HEK293 (cell line): ENCODE data around the gene IFT52.

ENCODE experiments used
- CTCF ChIA-PET: fragments of 350-600 bp; formaldehyde crosslinking; extraction: SDS; loops from one replicate; lab custom pipeline; 2021; ENCODE audit warnings: antibody characterized with exemption; lab: Yijun Ruan, JAX
- POLR2A ChIA-PET: fragments of 300-600 bp; formaldehyde crosslinking; extraction: SDS; loops from one replicate; lab custom pipeline; 2020; ENCODE audit warnings: antibody characterized with exemption, inconsistent platforms; lab: Yijun Ruan, JAX
- H3K27ac ChIP-seq: fragments of 200-500 bp; sonication (Bioruptor generic); 2 replicates; pipeline ENCODE4 v1.5.1; 2014; ENCODE audit warnings: low read depth, low read length, control low read depth, inconsistent platforms; ENCODE audit errors: extremely low read depth
- H3K36me3 ChIP-seq, 2 experiments: fragments of 200-500 bp in 1 of 2; sonication (Bioruptor generic) in 1 of 2; 1 replicate in 1 of 2; 2 replicates in 1 of 2; pipeline ENCODE4 v1.5.1; 2014 to 2017; ENCODE audit warnings: inconsistent platforms in 2 of 2, low read length in 2 of 2; ENCODE audit not compliant: control insufficient read depth in 2 of 2, insufficient read depth in 1 of 2
- H3K4me1 ChIP-seq: fragments of 200-500 bp; sonication (Bioruptor generic); 2 replicates; pipeline ENCODE4 v1.5.1; 2014; ENCODE audit warnings: mild to moderate bottlenecking, low read length, inconsistent platforms; ENCODE audit not compliant: control insufficient read depth, insufficient read depth
- H3K4me3 ChIP-seq: 2 replicates; pipeline ENCODE4 v1.5.1; 2011; ENCODE audit warnings: low read depth, mild to moderate bottlenecking, control low read depth, low read length, moderate library complexity
- H3K9me3 ChIP-seq: fragments of 200-500 bp; sonication (Bioruptor generic); 2 replicates; pipeline ENCODE4 v1.5.1; 2014; ENCODE audit warnings: low read depth, low read length, inconsistent platforms; ENCODE audit not compliant: control insufficient read depth, insufficient read depth
- GLI4 ChIP-seq: fragments of 450-650 bp; formaldehyde crosslinking; IDR thresholded peaks from 2 replicates; pipeline ENCODE4 v1.5.1; 2016; ENCODE audit warnings: missing biosample characterization, missing genetic modification characterization
- INSM2 ChIP-seq: fragments of 450-650 bp; formaldehyde crosslinking; IDR thresholded peaks from 2 replicates; pipeline ENCODE4 v1.5.1; 2016; ENCODE audit warnings: missing biosample characterization, missing genetic modification characterization
- KLF1 ChIP-seq: fragments of 450-650 bp; formaldehyde crosslinking; IDR thresholded peaks from 2 replicates; pipeline ENCODE4 v1.5.1; 2016; ENCODE audit warnings: missing biosample characterization, missing genetic modification characterization
- KLF10 ChIP-seq: fragments of 450-650 bp; IDR thresholded peaks from 2 replicates; pipeline ENCODE4 v1.5.1; 2018; ENCODE audit warnings: missing biosample characterization, mild to moderate bottlenecking, missing genetic modification characterization
- KLF8 ChIP-seq: fragments of 450-650 bp; formaldehyde crosslinking; IDR thresholded peaks from 2 replicates; pipeline ENCODE4 v1.5.1; 2016; ENCODE audit warnings: missing biosample characterization, missing genetic modification characterization
- OVOL3 ChIP-seq: fragments of 450-650 bp; formaldehyde crosslinking; IDR thresholded peaks from 2 replicates; pipeline ENCODE4 v1.5.1; 2016; ENCODE audit warnings: missing biosample characterization, missing genetic modification characterization
- PRDM2 ChIP-seq: fragments of 450-650 bp; formaldehyde crosslinking; IDR thresholded peaks from 2 replicates; pipeline ENCODE4 v1.5.1; 2016; ENCODE audit warnings: missing biosample characterization, missing genetic modification characterization, borderline replicate concordance
- SETDB1 ChIP-seq: IDR thresholded peaks from one replicate; pipeline ENCODE4 v1.6.1; 2017; ENCODE audit warnings: mild to moderate bottlenecking, low read length, moderate library complexity, mixed read lengths; ENCODE audit not compliant: insufficient read length
- ZBTB8A ChIP-seq: fragments of 450-650 bp; formaldehyde crosslinking; IDR thresholded peaks from 2 replicates; pipeline ENCODE4 v1.5.1; 2016; ENCODE audit warnings: missing biosample characterization, missing genetic modification characterization
- ZEB2 ChIP-seq: fragments of 450-650 bp; formaldehyde crosslinking; IDR thresholded peaks from 2 replicates; pipeline ENCODE4 v1.5.1; 2016; ENCODE audit warnings: missing biosample characterization, missing genetic modification characterization
- ZFHX2 ChIP-seq: fragments of 450-650 bp; formaldehyde crosslinking; conservative IDR thresholded peaks from 2 replicates; pipeline ENCODE4 v1.5.1; 2016; ENCODE audit warnings: missing biosample characterization, missing genetic modification characterization
- ZNF157 ChIP-seq: fragments of 450-650 bp; formaldehyde crosslinking; IDR thresholded peaks from 2 replicates; pipeline ENCODE4 v1.5.1; 2016; ENCODE audit warnings: missing biosample characterization, missing genetic modification characterization
- ZNF24 ChIP-seq: fragments of 450-650 bp; formaldehyde crosslinking; IDR thresholded peaks from 2 replicates; pipeline ENCODE4 v1.5.1; 2016; ENCODE audit warnings: missing biosample characterization, missing genetic modification characterization
- ZNF248 ChIP-seq: fragments of 450-650 bp; formaldehyde crosslinking; IDR thresholded peaks from 2 replicates; pipeline ENCODE4 v1.5.1; 2017; ENCODE audit warnings: missing biosample characterization, missing genetic modification characterization
- ZNF324 ChIP-seq: fragments of 450-650 bp; formaldehyde crosslinking; IDR thresholded peaks from 2 replicates; pipeline ENCODE4 v1.5.1; 2016; ENCODE audit warnings: missing biosample characterization, missing genetic modification characterization
- ZNF341 ChIP-seq: fragments of 450-650 bp; formaldehyde crosslinking; IDR thresholded peaks from 2 replicates; pipeline ENCODE4; 2016; ENCODE audit warnings: low read depth, missing biosample characterization, missing genetic modification characterization
- ZNF362 ChIP-seq: fragments of 450-650 bp; formaldehyde crosslinking; IDR thresholded peaks from 2 replicates; pipeline ENCODE4 v1.5.1; 2016; ENCODE audit warnings: missing biosample characterization, missing genetic modification characterization
- ZNF404 ChIP-seq: fragments of 450-650 bp; formaldehyde crosslinking; IDR thresholded peaks from 2 replicates; pipeline ENCODE4 v1.5.1; 2017; ENCODE audit warnings: missing biosample characterization, missing genetic modification characterization
- ZNF423 ChIP-seq: fragments of 450-650 bp; formaldehyde crosslinking; IDR thresholded peaks from 2 replicates; pipeline ENCODE4 v1.5.1; 2016; ENCODE audit warnings: missing biosample characterization, missing genetic modification characterization
- ZNF510 ChIP-seq: fragments of 450-650 bp; formaldehyde crosslinking; IDR thresholded peaks from 2 replicates; pipeline ENCODE4 v1.5.1; 2018; ENCODE audit warnings: mild to moderate bottlenecking, missing genetic modification characterization, missing biosample characterization; ENCODE audit not compliant: insufficient replicate concordance
- ZNF529 ChIP-seq: fragments of 450-650 bp; formaldehyde crosslinking; IDR thresholded peaks from 2 replicates; pipeline ENCODE4 v1.5.1; 2017; ENCODE audit warnings: missing genetic modification characterization, missing biosample characterization; ENCODE audit not compliant: insufficient replicate concordance
- ZNF530 ChIP-seq: fragments of 450-650 bp; formaldehyde crosslinking; IDR thresholded peaks from 2 replicates; pipeline ENCODE4 v1.5.1; 2016; ENCODE audit warnings: low read depth, missing biosample characterization, missing genetic modification characterization
- ZNF629 ChIP-seq: fragments of 450-650 bp; formaldehyde crosslinking; IDR thresholded peaks from 2 replicates; pipeline ENCODE4 v1.5.1; 2017; ENCODE audit warnings: missing biosample characterization, missing genetic modification characterization
- ZNF639 ChIP-seq: fragments of 450-650 bp; formaldehyde crosslinking; IDR thresholded peaks from 2 replicates; pipeline ENCODE4 v1.5.1; 2016; ENCODE audit warnings: missing biosample characterization, missing genetic modification characterization
- ZNF76 ChIP-seq: fragments of 450-650 bp; formaldehyde crosslinking; IDR thresholded peaks from 2 replicates; pipeline ENCODE4; 2016; ENCODE audit warnings: low read depth, missing biosample characterization, missing genetic modification characterization, borderline replicate concordance

The IFT52 gene

GRCh38 chr20:43590392-43591303 is at the start of gene IFT52:
Gene IFT52, plus strand, starts transcription at chr20:43590937. Its CDS starts 3,762 bp downstream, at chr20:43594699.
- CTCF ChIA-PET: interaction anchor here (1.0 kb wide), 1 partner anchor 52 kb away, joined by 3 read pairs; no protein-coding TSS in a partner anchor
- Histone ChIP-seq H3K27ac (peak within 1 kb of the TSS; percentile 78), H3K4me3 (peak within 1 kb of the TSS; percentile 99), H3K4me1 (no peaks in the 10 kb centered on the region), H3K9me3 (no peaks in the 10 kb centered on the region), H3K36me3 (peaks cover 6 to 16% of the 10 kb centered on the region in 2 experiments; a peak in 2 of 3 replicates)
- POLR2A ChIA-PET: interaction anchor here (0.6 to 2.7 kb wide), 23 partner anchors 10 to 1967 kb away, joined by 3 to 16 read pairs (median 4); partner anchors contain the start of genes L3MBTL1 and SRSF6
- TF ChIP-seq OVOL3 (tag by site-specific recombination) (no peak), KLF8 (tag by site-specific recombination) (peak; percentile 89), ZBTB8A (tag by site-specific recombination) (peak; percentile 67), INSM2 (tag by site-specific recombination) (0 out of 2 replicates have a peak, but pooled peaks have one; percentile 11), SETDB1 (no peak), ZNF157 (tag by site-specific recombination) (no peak), ZNF629 (tag by site-specific recombination) (peak; percentile 80), ZNF404 (tag by site-specific recombination) (no peak), ZNF341 (tag by site-specific recombination) (0 out of 2 replicates have a peak, but pooled peaks have one; percentile 40), ZNF510 (no peak), ZNF423 (tag by site-specific recombination) (no peak), ZFHX2 (no peak; the same call in 1 of the 2 replicates), PRDM2 (tag by site-specific recombination) (no peak), KLF10 (peak; percentile 93), ZNF530 (tag by site-specific recombination) (no peak), GLI4 (tag by site-specific recombination) (no peak), ZNF362 (tag by site-specific recombination) (no peak), ZNF324 (tag by site-specific recombination) (peak; percentile 87), KLF1 (peak; percentile 73), ZNF24 (tag by site-specific recombination) (no peak), ZNF529 (no peak), ZEB2 (tag by site-specific recombination) (peak; percentile 94), ZNF639 (tag by site-specific recombination) (peak; percentile 73; the same call in 1 of the 2 replicates), ZNF248 (no peak), ZNF76 (tag by site-specific recombination) (peak; percentile 58; the same call in 1 of the 2 replicates)
